Measurements from ENCODE around the gene NFU1. TPM values are rescaled to one million over a fixed set of nuclear protein-coding genes. Genes with fewer than 3 reads are reported as not detected.

NFU1 gene
- total and polyA plus RNA-seq, 2 of the 4 experiments (the other 2 are of a cell fraction) = 24.0 to 32.4 TPM

- Histone ChIP-seq H3K56ac (ENCODE audit: extremely low read depth, insufficient read depth, low read length) (no peak overlapping the region), H3K9ac (ENCODE audit: low read depth, low read length) (no peak overlapping the region), H2BK120ac (ENCODE audit: low read depth, low read length) (no peak overlapping the region), H3K79me1 (ENCODE audit: low read depth in 1 of 2, low read length in 2 of 2) (peaks cover 9 to 59% of the 10 kb centered on the region in 2 experiments; a peak in 3 of 4 replicates), H2AFZ (replicated peaks; ENCODE audit: low read length, poor library complexity) (no peak overlapping the region), H2AK5ac (ENCODE audit: low read depth, low read length) (no peak overlapping the region), H3K36me3 (ENCODE audit: control insufficient read depth, insufficient read depth, low read length) (peaks cover 64% of the 10 kb centered on the region), H3K4me3 (ENCODE audit: insufficient read depth, low read depth, low read length) (no peak overlapping the region), H3K27me3 (ENCODE audit: control insufficient read depth, insufficient read depth, low read length) (no peaks in the 10 kb centered on the region), H3K23ac (ENCODE audit: low read depth, low read length) (no peak overlapping the region), H2BK20ac (ENCODE audit: low read depth, low read length) (no peak overlapping the region), H3K14ac (replicated peaks; ENCODE audit: low read depth, low read length) (no peak overlapping the region), H2AK9ac (replicated peaks; ENCODE audit: low read depth, low read length, poor library complexity) (no peak overlapping the region), H3K18ac (ENCODE audit: low read depth, low read length) (no peak overlapping the region), H3K9me1 (ENCODE audit: insufficient read depth, low read length) (peaks cover 2% of the 10 kb centered on the region), H3K27ac (ENCODE audit: insufficient read depth, low read length) (no peak overlapping the region), H4K8ac (ENCODE audit: low read depth in 2 of 2, low read length in 2 of 2) (no peak overlapping the region), H3K4me1 (ENCODE audit: control insufficient read depth, insufficient read depth, low read length) (no peaks in the 10 kb centered on the region), H2BK5ac (ENCODE audit: low read depth, low read length, poor library complexity, severe bottlenecking) (no peak overlapping the region), H4K5ac (ENCODE audit: low read depth, low read length) (no peak overlapping the region), H2BK15ac (ENCODE audit: low read depth, low read length) (no peak overlapping the region), H3K4ac (ENCODE audit: low read depth, low read length) (no peak overlapping the region), H4K91ac (ENCODE audit: insufficient read depth, low read depth, low read length) (no peak overlapping the region), H3K4me2 (ENCODE audit: low read depth, low read length) (no peak overlapping the region), H3K9me3 (ENCODE audit: control insufficient read depth, insufficient read depth, low read length) (no peaks in the 10 kb centered on the region), H4K20me1 (ENCODE audit: insufficient read depth, low read length) (peaks cover 10% of the 10 kb centered on the region; the same call in 1 of the 2 replicates)
- ATAC-seq (ENCODE audit: low read depth) (no peak), DNase-seq (no peak)
- POLR2A ChIA-PET (ENCODE audit: unreplicated experiment) = no interaction called here
- 86% methylated on average over 1 of the region's 1 CpG; no CpG with 5 or more reads in 1 of the 2 experiments for WGBS, 2 experiments (ENCODE audit: extremely low coverage in 2 of 2, insufficient read length in 1 of 2)
- no peak for TF ChIP-seq FOS (IDR thresholded peaks at IDR 0.05; ENCODE audit: low read depth, low read length)
- TF ChIP-seq MAFK (IDR thresholded peaks at IDR 0.05; ENCODE audit: low read depth, low read length) = no peak
- TF ChIP-seq CEBPB (IDR thresholded peaks at IDR 0.05; ENCODE audit: low read depth, low read length) = no peak
- TF ChIP-seq MAZ (IDR thresholded peaks at IDR 0.05; ENCODE audit: borderline replicate concordance, low read depth, low read length) = no peak
- no peak for TF ChIP-seq BHLHE40 (IDR thresholded peaks at IDR 0.05; ENCODE audit: low read depth, low read length)
- no peak for TF ChIP-seq RCOR1 (IDR thresholded peaks at IDR 0.05; ENCODE audit: insufficient replicate concordance, low read length)
- no TSS peak for BruUV-seq (replicated peaks)
- intact Hi-C loops (cut with micrococcal nuclease) (no loop called here), in situ Hi-C loops (cut with MboI; ENCODE audit: low sequenced_read_pairs) (no loop called here), dilution Hi-C loops (cut with HindIII; ENCODE audit: low sequenced_read_pairs, unreplicated experiment) (no loop called here)
- CTCF ChIA-PET = no interaction called here
Observed at GRCh38 chr2:69348781-69349180, 88.5 kb downstream of the NFU1 start.

Other genes with a start within 250 kb of the NFU1 start
- 52.9 and 75.0 TPM in 2 replicates for gene GFPT1, start 50.2 kb downstream of the NFU1 start, total RNA-seq (2012; rRNA removed)
- gene GFPT1, start 50.2 kb downstream of the NFU1 start, polyA plus RNA-seq (2012; rRNA removed) = 18.9 and 23.5 TPM in 2 replicates
- gene AAK1, start 206.3 kb upstream of the NFU1 start, total RNA-seq (2012; rRNA removed) = 26.5 and 34.7 TPM in 2 replicates
- 21.9 and 22.1 TPM in 2 replicates for gene AAK1, start 206.3 kb upstream of the NFU1 start, polyA plus RNA-seq (2012; rRNA removed)